SU-DHL-6 (cell line): ENCODE measurements around the gene GNG8.

ENCODE experiments used
- CTCF ChIP-seq: fragments of 200-600 bp; sonication (generic); IDR thresholded peaks from one replicate; pipeline ENCODE4 v1.5.1; 2017; ENCODE audit warnings: antibody characterized with exemption, mild to moderate bottlenecking, low read length, moderate library complexity; ENCODE audit not compliant: insufficient read depth, poor library complexity, severe bottlenecking
- EZH2phosphoT487 ChIP-seq: fragments of 200-600 bp; sonication (generic), shearing (Covaris generic); conservative IDR thresholded peaks from 2 replicates; pipeline ENCODE4 v1.6.1; 2018; ENCODE audit warnings: mild to moderate bottlenecking, antibody characterized with exemption, low read length, moderate library complexity, mixed read lengths

- TF ChIP-seq CTCF (no peak), EZH2phosphoT487 (no peak)
These were observed 36.2 kb downstream of the GNG8 start for GRCh38 chr19:46599716-46600373.
